ENCODE measurements around the gene SLC47A1.
A peak's percentile ranks its signal among the peaks of the same experiment; 100 is the strongest.
"Not testable (repeated sequence)": the region's sequence is repeated elsewhere in the genome, so short reads cannot be mapped to it uniquely, and the experiment has no call there.

Gene SLC47A1

GRCh38 chr17:19520641-19521040, 13.0 kb upstream of the SLC47A1 start:
- no peak overlapping the region for H3K4me3 ChIP-seq (ENCODE audit: low read depth, low read length)

- no peak overlapping the region for H3K4me3 ChIP-seq (ENCODE audit: low read depth, low read length)
Measured at GRCh38 chr17:19523690-19524089, 10.0 kb upstream of the SLC47A1 start.

GRCh38 chr17:19526950-19527349, 6.7 kb upstream of the SLC47A1 start:
- H3K4me3 ChIP-seq (ENCODE audit: low read depth, low read length), result not testable (repeated sequence)

- H3K4me3 ChIP-seq (ENCODE audit: low read depth, low read length), result no peak overlapping the region
Measured at GRCh38 chr17:19531780-19532501, 1.7 kb upstream of the SLC47A1 start.

GRCh38 chr17:19533036-19533717, 477 bp upstream of the SLC47A1 start:
- H3K4me3 ChIP-seq (ENCODE audit: low read depth, low read length), result peak overlapping the region; percentile 20

GRCh38 chr17:19534562-19535149, 1.0 kb downstream of the SLC47A1 start:
- peak overlapping the region; percentile 27 for H3K4me3 ChIP-seq (ENCODE audit: low read depth, low read length)

- no peak overlapping the region for H3K4me3 ChIP-seq (ENCODE audit: low read depth, low read length)
Measured at GRCh38 chr17:19537111-19537510, 3.5 kb downstream of the SLC47A1 start.

- no peak overlapping the region for H3K4me3 ChIP-seq (ENCODE audit: low read depth, low read length)
Measured at GRCh38 chr17:19538095-19539039, 4.7 kb downstream of the SLC47A1 start.

- no peak overlapping the region for H3K4me3 ChIP-seq (ENCODE audit: low read depth, low read length)
Measured at GRCh38 chr17:19539040-19539399, 5.4 kb downstream of the SLC47A1 start.

GRCh38 chr17:19539841-19540311, 6.2 kb downstream of the SLC47A1 start:
- no peak overlapping the region for H3K4me3 ChIP-seq (ENCODE audit: low read depth, low read length)

GRCh38 chr17:19540706-19541370, 7.2 kb downstream of the SLC47A1 start:
- no peak overlapping the region for H3K4me3 ChIP-seq (ENCODE audit: low read depth, low read length)

- H3K4me3 ChIP-seq (ENCODE audit: low read depth, low read length), result no peak overlapping the region
Measured at GRCh38 chr17:19541445-19541844, 7.8 kb downstream of the SLC47A1 start.

GRCh38 chr17:19542247-19542646, 8.6 kb downstream of the SLC47A1 start:
- H3K4me3 ChIP-seq (ENCODE audit: low read depth, low read length), result no peak overlapping the region

- H3K4me3 ChIP-seq (ENCODE audit: low read depth, low read length), result no peak overlapping the region
Measured at GRCh38 chr17:19544366-19544765, 10.7 kb downstream of the SLC47A1 start.

GRCh38 chr17:19546289-19547065, 12.8 kb downstream of the SLC47A1 start:
- no peak overlapping the region for H3K4me3 ChIP-seq (ENCODE audit: low read depth, low read length)

GRCh38 chr17:19549746-19550623, 16.3 kb downstream of the SLC47A1 start:
- no peak overlapping the region for H3K4me3 ChIP-seq (ENCODE audit: low read depth, low read length)

- no peak overlapping the region for H3K4me3 ChIP-seq (ENCODE audit: low read depth, low read length)
Measured at GRCh38 chr17:19551165-19551564, 17.5 kb downstream of the SLC47A1 start.

GRCh38 chr17:19551591-19552148, 18.0 kb downstream of the SLC47A1 start:
- no peak overlapping the region for H3K4me3 ChIP-seq (ENCODE audit: low read depth, low read length)
